K562 (cell line): Measurements from ENCODE around the gene TRNAU1AP.
"Not testable (repeated sequence)": the region's sequence is repeated elsewhere in the genome, so short reads cannot be mapped to it uniquely, and the experiment has no call there.

Experiments
- DACH1 ChIP-seq: fragments of 450-650 bp; IDR thresholded peaks from 2 replicates; pipeline ENCODE4 v1.6.1; 2018; ENCODE audit not compliant: partially characterized antibody
- POLR2A ChIP-seq: fragments of 450-650 bp; conservative IDR thresholded peaks from 2 replicates; pipeline ENCODE4 v1.6.1; 2016
- U2AF1 ChIP-seq: fragments of 200-400 bp; formaldehyde crosslinking; optimal IDR thresholded peaks from 2 replicates; pipeline ENCODE3; 2017; ENCODE audit warnings: mild to moderate bottlenecking, low read depth, low read length, moderate library complexity
- TF ChIP-seq, protein P1 (sequence below), 3 experiments: IDR thresholded peaks in 2 of 3; conservative IDR thresholded peaks in 1 of 3; 2 replicates each; pipeline ENCODE4 v1.5.1; 2011 to 2012; ENCODE audit warnings: low read length in 3 of 3, mild to moderate bottlenecking in 3 of 3, control low read depth in 2 of 3, improper control_type of control experiment in 1 of 3, inconsistent platforms in 1 of 3, low read depth in 1 of 3, mixed read lengths in 1 of 3, moderate library complexity in 1 of 3; ENCODE audit not compliant: insufficient read depth in 2 of 3

DNA sequence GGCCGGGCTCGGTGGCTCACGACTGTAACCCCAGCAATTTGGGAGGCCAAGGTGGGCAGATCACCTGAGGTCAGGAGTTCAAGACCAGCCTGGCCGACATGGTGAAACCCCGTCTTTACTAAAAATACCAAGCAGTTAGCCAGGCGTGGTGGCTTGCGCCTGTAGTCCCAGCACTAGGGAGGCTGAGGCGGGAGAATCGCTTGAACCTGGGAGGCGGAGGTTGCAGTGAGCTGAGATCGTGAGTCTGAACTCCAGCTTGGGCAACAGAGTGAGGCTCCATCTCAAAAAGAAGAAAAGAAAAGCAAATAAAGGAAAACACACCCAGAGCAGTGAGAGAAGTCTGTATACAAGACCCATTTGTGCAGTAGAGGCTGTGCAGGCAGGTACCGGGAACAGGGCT lies 32.1 kb upstream of the TRNAU1AP start:
- not testable (repeated sequence) for TF ChIP-seq DACH1, POLR2A, U2AF1
- TF ChIP-seq, protein P1, sequence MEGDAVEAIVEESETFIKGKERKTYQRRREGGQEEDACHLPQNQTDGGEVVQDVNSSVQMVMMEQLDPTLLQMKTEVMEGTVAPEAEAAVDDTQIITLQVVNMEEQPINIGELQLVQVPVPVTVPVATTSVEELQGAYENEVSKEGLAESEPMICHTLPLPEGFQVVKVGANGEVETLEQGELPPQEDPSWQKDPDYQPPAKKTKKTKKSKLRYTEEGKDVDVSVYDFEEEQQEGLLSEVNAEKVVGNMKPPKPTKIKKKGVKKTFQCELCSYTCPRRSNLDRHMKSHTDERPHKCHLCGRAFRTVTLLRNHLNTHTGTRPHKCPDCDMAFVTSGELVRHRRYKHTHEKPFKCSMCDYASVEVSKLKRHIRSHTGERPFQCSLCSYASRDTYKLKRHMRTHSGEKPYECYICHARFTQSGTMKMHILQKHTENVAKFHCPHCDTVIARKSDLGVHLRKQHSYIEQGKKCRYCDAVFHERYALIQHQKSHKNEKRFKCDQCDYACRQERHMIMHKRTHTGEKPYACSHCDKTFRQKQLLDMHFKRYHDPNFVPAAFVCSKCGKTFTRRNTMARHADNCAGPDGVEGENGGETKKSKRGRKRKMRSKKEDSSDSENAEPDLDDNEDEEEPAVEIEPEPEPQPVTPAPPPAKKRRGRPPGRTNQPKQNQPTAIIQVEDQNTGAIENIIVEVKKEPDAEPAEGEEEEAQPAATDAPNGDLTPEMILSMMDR (IDR thresholded peaks at IDR 0.05 in 2 of 3, conservative IDR thresholded peaks at IDR 0.05 in 1 of 3; ENCODE audit: insufficient read depth in 2 of 3, low read depth in 1 of 3, low read length in 3 of 3), result not testable (repeated sequence)
